Mucosa of gallbladder (tissue), 1 donor: ENCODE measurements around the gene ZNF648. TPM values are rescaled to one million over a fixed set of nuclear protein-coding genes. Genes with fewer than 3 reads are reported as not detected.
"Not testable (repeated sequence)": the region's sequence is repeated elsewhere in the genome, so short reads cannot be mapped to it uniquely, and the experiment has no call there.

ENCODE experiments used
- DNase-seq: peaks from one replicate; pipeline ENCODE4 v3.0.0-alpha.2; 2020; ENCODE audit warnings: low spot score
- total RNA-seq: library from RNA; stranded (reverse); gene quantifications from one replicate; pipeline ENCODE4 v1.2.1, GENCODE V29; 2021
- donor health status: DM: no; HTN: no; CAD: no.

Gene ZNF648
- total RNA-seq, 1 donor from 2014 or later = not detected

- DNase-seq = no peak
Measured at GRCh38 chr1:182071924-182072323, 10.4 kb upstream of the ZNF648 start.

GRCh38 chr1:182069028-182069466 lies 7.5 kb upstream of the ZNF648 start:
- peak; percentile 48 for DNase-seq

GRCh38 chr1:182066934-182067333 lies 5.4 kb upstream of the ZNF648 start:
- no peak for DNase-seq

GRCh38 chr1:182065126-182065845 lies 3.8 kb upstream of the ZNF648 start:
- DNase-seq = no peak

GRCh38 chr1:182064611-182065010 lies 3.1 kb upstream of the ZNF648 start:
- DNase-seq = no peak

GRCh38 chr1:182062223-182062622 lies 711 bp upstream of the ZNF648 start:
- DNase-seq = no peak

GRCh38 chr1:182060877-182061276 lies 635 bp downstream of the ZNF648 start:
- no peak for DNase-seq

- no peak for DNase-seq
Measured at GRCh38 chr1:182059936-182060335, 1.6 kb downstream of the ZNF648 start.

- no peak for DNase-seq
Measured at GRCh38 chr1:182056601-182057366, 4.7 kb downstream of the ZNF648 start.

- peak; percentile 47 for DNase-seq
Measured at GRCh38 chr1:182054698-182055326, 6.7 kb downstream of the ZNF648 start.

- no peak for DNase-seq
Measured at GRCh38 chr1:182052355-182052754, 9.2 kb downstream of the ZNF648 start.

GRCh38 chr1:182051938-182052337 lies 9.6 kb downstream of the ZNF648 start:
- DNase-seq = no peak

GRCh38 chr1:182050481-182051448 lies 10.7 kb downstream of the ZNF648 start:
- no peak for DNase-seq

- no peak for DNase-seq
Measured at GRCh38 chr1:182048562-182048961, 12.9 kb downstream of the ZNF648 start.

- DNase-seq = no peak
Measured at GRCh38 chr1:182046763-182047162, 14.7 kb downstream of the ZNF648 start.

- DNase-seq = not testable (repeated sequence)
Measured at GRCh38 chr1:182045481-182045880, 16.0 kb downstream of the ZNF648 start.

GRCh38 chr1:182041615-182042014 lies 19.9 kb downstream of the ZNF648 start:
- DNase-seq = no peak

GRCh38 chr1:182038220-182038619 lies 23.3 kb downstream of the ZNF648 start:
- DNase-seq = no peak

- DNase-seq = no peak
Measured at GRCh38 chr1:182035097-182035770, 26.3 kb downstream of the ZNF648 start.

- no peak for DNase-seq
Measured at GRCh38 chr1:182032251-182032650, 29.3 kb downstream of the ZNF648 start.
